A549 (cell line): ENCODE measurements around the gene MS4A8.
"Not testable (repeated sequence)": the region's sequence is repeated elsewhere in the genome, so short reads cannot be mapped to it uniquely, and the experiment has no call there.

Experiments used
- CEBPB ChIP-seq, 2 experiments: fragments of >200 bp in 1 of 2; sonication (Bioruptor Twin) in 1 of 2; formaldehyde crosslinking in 1 of 2; IDR thresholded peaks; 2 replicates each; pipeline ENCODE4 v1.6.1; 2012 to 2016
- CHD4 ChIP-seq: fragments of 200-600 bp; sonication (generic); IDR thresholded peaks from 2 replicates; pipeline ENCODE4 v1.6.1; 2016; ENCODE audit warnings: antibody characterized with exemption, mild to moderate bottlenecking, borderline replicate concordance
- CTCF ChIP-seq: fragments of >200 bp; sonication (Bioruptor Twin); formaldehyde crosslinking; IDR thresholded peaks from 3 replicates; pipeline ENCODE4 v1.5.1; 2016
- FOSL2 ChIP-seq, 2 experiments: fragments of 450-650 bp in 1 of 2; fragments of >200 bp in 1 of 2; sonication (Bioruptor Twin) in 1 of 2; formaldehyde crosslinking; IDR thresholded peaks; 2 replicates each; pipeline versions ENCODE4 v1.5.0 to v1.6.1; 2016 to 2020; ENCODE audit warnings: mild to moderate bottlenecking in 1 of 2, moderate library complexity in 1 of 2
- MAX ChIP-seq: IDR thresholded peaks from 2 replicates; pipeline ENCODE4 v1.6.1; 2012
- NPAS2 ChIP-seq: fragments of 250-450 bp; sonication (Bioruptor Pico); IDR thresholded peaks from 2 replicates; pipeline ENCODE4 v1.8.0; 2022; ENCODE audit warnings: mild to moderate bottlenecking, moderate library complexity, borderline replicate concordance
- POLR2A ChIP-seq: IDR thresholded peaks from 2 replicates; pipeline ENCODE4 v1.6.1; 2012; ENCODE audit warnings: mild to moderate bottlenecking, low read length
- POLR2AphosphoS2 ChIP-seq: conservative IDR thresholded peaks from 2 replicates; pipeline ENCODE4 v1.6.1; 2012; ENCODE audit warnings: low read length, improper control_type of control experiment, inconsistent platforms
- RAD21 ChIP-seq, 2 experiments: fragments of >200 bp in 1 of 2; sonication (Bioruptor Twin) in 1 of 2; formaldehyde crosslinking in 1 of 2; IDR thresholded peaks in 1 of 2; conservative IDR thresholded peaks in 1 of 2; 2 replicates in 1 of 2; 3 replicates in 1 of 2; pipeline ENCODE4 v1.6.1; 2012 to 2018; ENCODE audit warnings: inconsistent platforms in 1 of 2
- SMC3 ChIP-seq: fragments of >200 bp; sonication (Bioruptor Twin); formaldehyde crosslinking; IDR thresholded peaks from 3 replicates; pipeline ENCODE4 v1.6.1; 2018; ENCODE audit warnings: inconsistent platforms
- TF ChIP-seq, protein P1 (sequence below): fragments of 150-350 bp; IDR thresholded peaks from 2 replicates; pipeline ENCODE4 v1.6.1; 2014; ENCODE audit warnings: low read depth, mild to moderate bottlenecking, low read length

- TF ChIP-seq CTCF; POLR2A; CHD4; RAD21 (conservative IDR thresholded peaks at IDR 0.05 in 1 of 2, IDR thresholded peaks at IDR 0.05 in 1 of 2); NPAS2 (CRISPR knock-in tag); MAX; SMC3; FOSL2 (IDR thresholded peaks at IDR 0.05); FOSL2 (CRISPR knock-in tag; IDR thresholded peaks at IDR 0.05); CEBPB (IDR thresholded peaks at IDR 0.05); POLR2AphosphoS2: not testable (repeated sequence)
- TF ChIP-seq, protein P1, sequence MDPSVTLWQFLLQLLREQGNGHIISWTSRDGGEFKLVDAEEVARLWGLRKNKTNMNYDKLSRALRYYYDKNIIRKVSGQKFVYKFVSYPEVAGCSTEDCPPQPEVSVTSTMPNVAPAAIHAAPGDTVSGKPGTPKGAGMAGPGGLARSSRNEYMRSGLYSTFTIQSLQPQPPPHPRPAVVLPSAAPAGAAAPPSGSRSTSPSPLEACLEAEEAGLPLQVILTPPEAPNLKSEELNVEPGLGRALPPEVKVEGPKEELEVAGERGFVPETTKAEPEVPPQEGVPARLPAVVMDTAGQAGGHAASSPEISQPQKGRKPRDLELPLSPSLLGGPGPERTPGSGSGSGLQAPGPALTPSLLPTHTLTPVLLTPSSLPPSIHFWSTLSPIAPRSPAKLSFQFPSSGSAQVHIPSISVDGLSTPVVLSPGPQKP, result not testable (repeated sequence)
These were observed 14.0 kb downstream of the MS4A8 start for GRCh38 chr11:60713423-60713822.
